HG03565 (cell line): Measurements from ENCODE around the gene TIMM29.

Source experiments
- ATAC-seq: cut with Tn5 transposase; IDR thresholded peaks from one replicate; pipeline ENCODE4 v1.9.1; 2021; ENCODE audit warnings: mild to moderate bottlenecking, moderate library complexity; ENCODE audit not compliant: unreplicated experiment

Gene TIMM29

DNA sequence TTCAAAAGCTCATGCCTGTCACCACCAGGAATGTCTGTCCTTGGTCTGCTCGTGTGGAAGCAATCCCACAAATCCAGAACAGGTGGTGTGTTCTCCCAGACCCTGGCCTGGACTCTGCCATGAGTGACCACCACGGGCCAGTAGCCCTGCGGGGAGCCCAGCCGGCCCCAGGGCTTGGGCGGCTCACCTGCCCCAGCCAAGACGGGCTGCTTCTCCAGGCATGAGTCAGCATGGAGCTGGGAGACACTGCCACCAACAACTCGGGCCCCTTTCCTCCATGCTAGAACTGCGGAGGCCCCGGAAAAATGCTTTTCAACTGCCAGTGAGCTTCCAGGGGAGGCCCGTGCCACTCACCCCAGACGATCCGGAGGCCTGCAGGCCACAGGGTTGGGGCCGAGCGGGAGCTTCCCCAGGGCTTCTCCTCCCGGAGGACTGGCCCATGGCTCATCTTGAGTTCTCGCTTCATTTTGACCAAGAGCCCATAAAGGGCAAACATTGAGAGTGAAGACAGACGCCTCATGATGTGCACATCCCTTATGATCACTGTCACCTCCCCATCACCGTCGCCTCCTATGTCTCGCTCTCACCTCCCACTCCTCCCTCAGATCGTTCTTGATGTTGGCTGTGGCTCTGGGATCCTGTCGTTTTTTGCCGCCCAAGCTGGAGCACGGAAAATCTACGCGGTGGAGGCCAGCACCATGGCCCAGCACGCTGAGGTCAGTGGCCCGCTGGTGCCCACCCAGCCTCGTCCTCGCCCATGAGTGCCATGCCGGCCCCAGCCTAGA lies 16.8 kb upstream of the TIMM29 start:
- ATAC-seq = no peak

DNA sequence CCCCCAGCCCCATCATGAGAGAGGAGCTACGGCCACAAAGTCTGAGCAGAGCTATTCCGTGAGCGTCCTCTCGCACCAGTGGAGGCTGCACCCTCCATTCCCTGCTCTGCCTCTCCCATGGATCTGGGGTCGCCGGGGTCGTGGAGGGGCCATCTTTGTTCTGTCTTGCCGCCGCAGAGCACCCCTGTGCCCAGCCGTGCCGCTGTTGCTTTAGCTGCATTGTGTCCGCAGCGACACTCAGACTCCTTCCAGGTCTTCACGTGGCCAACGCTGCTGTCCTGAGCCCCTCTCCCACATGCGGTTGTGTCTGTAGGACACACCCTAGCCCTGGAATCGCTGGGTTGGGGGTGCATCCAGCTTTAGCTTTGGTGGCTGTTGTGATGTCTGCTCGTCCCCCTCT lies 16.0 kb upstream of the TIMM29 start:
- no peak for ATAC-seq

DNA sequence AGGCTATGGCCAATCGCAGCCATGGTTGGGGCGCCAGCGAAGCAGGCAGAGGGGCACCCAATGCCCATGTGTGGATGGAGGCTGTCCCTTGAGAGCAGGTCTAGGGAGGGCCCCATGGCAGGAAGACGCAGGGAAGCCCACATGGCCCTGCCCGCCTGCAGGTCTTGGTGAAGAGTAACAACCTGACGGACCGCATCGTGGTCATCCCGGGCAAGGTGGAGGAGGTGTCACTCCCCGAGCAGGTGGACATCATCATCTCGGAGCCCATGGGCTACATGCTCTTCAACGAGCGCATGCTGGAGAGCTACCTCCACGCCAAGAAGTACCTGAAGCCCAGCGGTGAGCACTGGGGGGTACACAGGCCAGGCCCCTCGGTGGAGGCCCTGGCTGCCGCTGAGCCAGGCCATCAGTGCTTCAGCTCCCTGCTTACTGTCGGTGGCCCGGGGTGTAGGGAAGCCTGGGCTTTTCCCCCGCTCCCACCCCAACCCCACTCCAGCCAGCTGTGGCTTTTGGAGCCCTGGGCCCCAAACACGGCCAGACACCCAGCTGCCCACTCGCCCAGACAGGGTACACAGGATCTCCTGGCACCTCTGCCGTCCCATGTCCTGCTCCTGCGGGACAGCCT lies 14.8 kb upstream of the TIMM29 start:
- ATAC-seq = no peak

DNA sequence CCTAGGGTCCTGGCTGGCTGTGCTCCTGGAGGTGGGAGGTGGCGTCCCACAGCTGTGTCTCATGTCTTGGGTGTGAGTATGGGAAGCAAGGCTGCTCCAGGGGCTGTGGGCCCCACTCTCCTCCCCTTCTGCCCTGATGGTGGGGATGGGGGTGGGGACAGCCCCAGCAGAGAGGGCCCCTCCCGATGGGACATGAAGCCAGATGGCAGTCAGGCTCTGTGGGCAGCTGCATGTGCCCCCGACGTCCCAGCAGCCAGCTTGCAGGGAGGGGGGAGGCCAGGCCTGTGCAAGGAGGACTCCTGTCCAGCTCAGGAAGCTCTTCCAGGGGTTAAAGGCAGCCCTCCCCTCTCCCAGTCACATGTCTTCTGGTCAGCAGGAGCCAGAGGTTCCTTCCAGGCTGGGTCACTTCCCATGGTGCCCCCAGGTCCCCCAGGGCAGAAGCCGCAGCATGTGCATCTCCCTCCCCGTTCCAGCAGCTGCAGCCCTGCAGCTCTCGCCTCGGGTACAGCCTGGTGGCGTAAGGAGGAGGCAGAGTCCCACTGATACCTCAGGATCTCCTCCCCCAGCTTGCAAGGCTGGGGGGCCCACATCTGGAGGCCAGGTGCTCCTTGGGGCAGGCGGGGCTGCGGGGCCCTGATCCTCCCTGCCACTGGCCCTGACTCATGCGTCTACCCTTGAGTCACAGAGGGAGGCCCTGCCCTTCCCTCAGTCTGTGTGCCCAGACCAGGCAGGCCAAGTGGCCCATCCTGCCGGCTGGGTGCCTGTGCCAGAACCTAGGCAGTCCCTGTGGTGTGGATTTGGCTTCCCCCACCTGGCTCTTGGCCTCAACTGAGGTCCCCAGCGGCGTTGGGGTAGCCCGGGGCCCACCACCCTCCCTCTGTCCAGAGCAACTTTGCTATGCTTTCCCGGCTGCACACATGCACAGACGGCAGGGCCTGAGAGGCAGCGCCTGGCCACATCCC lies 13.2 kb upstream of the TIMM29 start:
- no peak for ATAC-seq

DNA sequence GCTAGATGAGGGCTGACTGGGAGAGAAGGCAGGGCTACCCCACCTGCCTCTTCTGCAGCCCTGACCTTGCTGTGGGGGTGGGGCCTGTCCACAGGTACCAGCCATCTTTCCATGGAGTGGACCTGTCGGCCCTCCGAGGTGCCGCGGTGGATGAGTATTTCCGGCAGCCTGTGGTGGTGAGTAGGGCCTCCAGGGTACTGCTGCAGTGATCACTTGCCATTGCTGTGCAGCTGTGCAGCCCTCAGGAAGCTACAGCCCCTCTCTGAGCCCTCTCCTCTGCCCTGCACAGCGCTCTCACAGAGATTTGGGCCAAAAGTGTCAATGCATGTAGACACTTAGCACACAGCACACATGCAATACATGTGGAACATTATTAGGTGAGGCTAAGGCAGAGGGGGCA lies 12.0 kb upstream of the TIMM29 start:
- ATAC-seq = no peak

DNA sequence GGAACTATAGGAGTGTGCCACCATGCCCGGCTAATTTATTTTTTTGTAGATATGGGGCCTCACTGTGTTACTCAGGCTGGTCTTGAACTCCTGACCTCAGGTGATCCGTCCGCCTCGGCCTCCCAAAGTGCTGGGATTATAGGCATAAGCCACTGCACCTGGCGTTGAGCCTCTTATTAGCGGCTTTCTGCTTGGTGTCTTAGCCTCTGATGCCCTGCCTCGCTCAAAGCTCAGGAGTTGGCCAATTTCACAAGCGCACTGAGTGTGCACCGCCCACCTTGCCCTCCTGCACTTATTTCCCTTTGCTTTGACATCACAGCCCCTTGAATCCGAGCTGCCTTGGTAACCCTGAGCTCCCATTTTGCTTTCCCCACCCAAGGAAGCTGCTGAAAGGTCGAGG lies 10.3 kb upstream of the TIMM29 start:
- no peak for ATAC-seq

DNA sequence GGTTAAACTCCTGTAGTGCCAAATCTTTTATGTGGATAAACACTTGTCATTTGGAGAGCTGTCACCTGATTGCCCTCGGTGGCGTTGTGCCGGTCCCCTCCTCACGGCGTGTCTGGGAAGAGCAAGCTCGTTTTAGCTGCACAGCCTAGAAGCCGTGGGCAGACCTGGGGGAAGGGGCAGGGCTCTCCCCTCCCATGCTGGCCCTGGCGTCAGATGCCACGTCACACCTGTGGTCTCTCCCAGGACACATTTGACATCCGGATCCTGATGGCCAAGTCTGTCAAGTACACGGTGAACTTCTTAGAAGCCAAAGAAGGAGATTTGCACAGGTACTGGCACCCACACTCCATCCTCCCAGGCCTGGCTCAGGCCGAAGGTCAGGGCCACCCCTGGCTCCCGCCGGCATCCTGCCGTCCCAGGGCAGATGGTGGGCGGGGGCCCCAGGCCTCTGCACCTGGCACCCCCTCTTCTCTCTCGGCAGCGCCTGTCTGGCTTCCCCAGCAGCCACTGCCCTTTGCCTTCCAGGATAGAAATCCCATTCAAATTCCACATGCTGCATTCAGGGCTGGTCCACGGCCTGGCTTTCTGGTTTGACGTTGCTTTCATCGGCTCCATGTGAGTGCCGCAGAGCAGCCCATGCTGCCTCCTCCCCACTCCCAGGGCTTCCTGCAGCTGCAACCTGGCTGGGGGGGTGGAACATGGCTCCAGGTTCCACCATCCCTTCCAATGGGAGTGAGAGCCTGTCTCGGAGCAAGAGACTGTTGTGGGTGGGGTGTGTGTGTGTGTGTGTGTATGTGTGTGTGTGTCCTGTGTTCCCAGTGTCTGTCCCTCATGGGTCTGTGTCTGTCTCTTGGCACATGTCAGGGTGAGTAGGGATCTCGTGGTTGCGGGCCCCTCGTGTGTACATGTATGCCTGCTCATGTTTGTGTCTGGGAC lies 9.0 kb upstream of the TIMM29 start:
- ATAC-seq = no peak

DNA sequence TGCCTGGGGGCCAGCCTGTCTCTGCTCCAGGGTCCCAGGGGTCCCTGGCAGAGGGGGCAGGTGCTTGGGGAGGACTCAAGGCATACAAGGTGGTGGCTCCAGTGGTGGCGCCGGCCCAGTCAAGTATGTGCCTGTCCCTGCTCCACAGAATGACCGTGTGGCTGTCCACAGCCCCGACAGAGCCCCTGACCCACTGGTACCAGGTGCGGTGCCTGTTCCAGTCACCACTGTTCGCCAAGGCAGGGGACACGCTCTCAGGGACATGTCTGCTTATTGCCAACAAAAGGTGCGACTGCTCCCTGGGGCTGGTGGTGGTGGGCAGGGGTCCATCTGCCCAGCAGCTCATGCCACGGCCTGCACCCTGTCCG lies 8.3 kb upstream of the TIMM29 start:
- no peak for ATAC-seq

DNA sequence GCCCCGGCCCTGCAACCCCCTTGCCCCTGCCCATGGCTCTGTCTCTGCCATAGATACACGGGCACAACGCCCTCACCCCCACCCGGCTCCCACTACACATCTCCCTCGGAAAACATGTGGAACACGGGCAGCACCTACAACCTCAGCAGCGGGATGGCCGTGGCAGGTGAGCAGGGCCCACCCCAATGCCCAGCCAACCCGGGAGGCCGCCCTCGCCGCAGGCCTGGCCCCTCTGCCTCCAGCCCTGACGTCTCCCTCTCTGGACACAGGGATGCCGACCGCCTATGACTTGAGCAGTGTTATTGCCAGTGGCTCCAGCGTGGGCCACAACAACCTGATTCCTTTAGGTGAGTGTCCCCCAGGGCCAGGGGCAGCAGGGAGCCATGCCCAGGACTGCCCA lies 7.8 kb upstream of the TIMM29 start:
- ATAC-seq = no peak

DNA sequence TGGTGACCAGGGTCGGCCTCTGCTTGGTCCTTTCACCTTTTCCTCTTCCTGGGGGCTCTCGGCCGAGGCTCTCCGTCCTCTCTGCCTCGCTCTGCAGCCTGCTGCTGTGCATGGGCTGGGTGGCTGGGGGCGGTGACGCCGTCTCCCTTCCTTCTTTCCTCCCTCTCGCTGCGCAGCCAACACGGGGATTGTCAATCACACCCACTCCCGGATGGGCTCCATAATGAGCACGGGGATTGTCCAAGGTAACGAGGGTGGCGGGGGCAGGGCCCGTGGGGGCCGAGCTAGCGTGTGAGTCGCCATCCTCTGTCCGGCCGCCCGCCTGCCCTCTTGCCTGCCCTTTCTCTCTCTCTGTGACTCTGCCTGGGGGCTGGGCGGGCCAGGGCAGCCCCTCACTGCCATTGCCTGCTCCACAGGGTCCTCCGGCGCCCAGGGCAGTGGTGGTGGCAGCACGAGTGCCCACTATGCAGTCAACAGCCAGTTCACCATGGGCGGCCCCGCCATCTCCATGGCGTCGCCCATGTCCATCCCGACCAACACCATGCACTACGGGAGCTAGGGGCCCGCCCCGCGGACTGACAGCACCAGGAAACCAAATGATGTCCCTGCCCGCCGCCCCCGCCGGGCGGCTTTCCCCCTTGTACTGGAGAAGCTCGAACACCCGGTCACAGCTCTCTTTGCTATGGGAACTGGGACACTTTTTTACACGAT lies 7.3 kb upstream of the TIMM29 start:
- ATAC-seq = no peak

DNA sequence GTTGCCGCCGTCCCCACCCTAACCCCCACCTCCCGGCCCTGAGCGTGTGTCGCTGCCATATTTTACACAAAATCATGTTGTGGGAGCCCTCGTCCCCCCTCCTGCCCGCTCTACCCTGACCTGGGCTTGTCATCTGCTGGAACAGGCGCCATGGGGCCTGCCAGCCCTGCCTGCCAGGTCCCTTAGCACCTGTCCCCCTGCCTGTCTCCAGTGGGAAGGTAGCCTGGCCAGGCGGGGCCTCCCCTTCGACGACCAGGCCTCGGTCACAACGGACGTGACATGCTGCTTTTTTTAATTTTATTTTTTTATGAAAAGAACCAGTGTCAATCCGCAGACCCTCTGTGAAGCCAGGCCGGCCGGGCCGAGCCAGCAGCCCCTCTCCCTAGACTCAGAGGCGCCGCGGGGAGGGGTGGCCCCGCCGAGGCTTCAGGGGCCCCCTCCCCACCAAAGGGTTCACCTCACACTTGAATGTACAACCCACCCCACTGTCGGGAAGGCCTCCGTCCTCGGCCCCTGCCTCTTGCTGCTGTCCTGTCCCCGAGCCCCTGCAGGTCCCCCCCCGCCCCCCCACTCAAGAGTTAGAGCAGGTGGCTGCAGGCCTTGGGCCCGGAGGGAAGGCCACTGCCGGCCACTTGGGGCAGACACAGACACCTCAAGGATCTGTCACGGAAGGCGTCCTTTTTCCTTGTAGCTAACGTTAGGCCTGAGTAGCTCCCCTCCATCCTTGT lies 6.5 kb upstream of the TIMM29 start:
- no peak for ATAC-seq

DNA sequence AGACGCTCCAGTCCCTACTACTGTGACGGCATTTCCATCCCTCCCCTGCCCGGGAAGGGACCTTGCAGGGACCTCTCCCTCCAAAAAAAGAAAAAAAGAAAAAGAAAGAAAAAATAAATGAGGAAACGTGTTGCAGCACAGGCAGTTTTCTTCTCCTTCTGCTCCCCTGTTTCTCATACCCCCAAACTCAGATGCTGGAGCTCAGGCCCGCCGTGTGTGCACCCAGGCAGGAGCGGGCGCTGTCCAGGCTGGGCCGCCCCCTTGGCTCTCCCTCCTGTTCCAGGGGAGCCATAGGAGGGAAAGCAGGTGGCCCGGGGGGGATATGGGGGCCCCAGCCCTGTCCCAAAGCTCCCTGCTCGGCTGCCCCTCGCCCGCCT lies 6.0 kb upstream of the TIMM29 start:
- ATAC-seq = no peak

DNA sequence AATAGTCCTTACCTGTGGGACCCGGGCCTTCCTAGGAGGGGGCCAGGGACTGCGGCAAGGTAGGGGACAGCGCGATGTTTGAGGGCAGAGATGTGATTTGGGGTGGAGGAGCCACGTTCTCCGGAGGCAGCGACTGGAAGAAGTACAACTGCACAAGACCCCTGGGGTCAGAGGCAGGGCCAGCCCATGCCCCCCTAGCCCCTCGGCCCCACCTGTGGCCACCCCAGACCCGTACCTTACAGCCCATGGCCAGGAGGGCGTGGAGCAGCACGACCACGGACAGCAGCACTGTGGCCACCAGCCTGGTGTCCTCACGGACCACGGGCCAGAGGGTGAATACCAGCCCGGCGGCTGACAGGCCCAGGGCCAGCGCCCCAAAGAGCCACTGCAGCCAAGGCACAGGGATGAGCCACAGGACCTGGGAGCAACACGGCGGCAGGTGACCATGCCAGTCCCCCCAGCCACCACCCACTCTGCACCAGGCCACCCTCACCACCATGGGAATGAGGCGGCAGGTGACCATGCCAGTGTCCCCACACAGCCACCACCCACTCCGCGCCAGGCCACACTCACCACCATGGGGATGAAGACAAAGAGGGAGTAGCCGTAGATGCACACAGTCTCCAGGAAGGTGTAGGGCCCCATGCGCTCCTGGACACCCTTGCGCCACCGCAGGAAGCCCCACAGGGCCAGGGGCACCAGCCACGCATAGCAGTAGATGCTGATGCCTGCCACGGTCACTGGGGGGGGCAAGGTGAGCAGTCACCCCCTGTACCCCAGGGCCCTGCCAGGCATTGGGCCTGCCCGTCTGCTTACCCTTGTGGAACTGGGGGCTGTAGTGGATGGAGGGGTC lies 5.1 kb upstream of the TIMM29 start:
- no peak for ATAC-seq

DNA sequence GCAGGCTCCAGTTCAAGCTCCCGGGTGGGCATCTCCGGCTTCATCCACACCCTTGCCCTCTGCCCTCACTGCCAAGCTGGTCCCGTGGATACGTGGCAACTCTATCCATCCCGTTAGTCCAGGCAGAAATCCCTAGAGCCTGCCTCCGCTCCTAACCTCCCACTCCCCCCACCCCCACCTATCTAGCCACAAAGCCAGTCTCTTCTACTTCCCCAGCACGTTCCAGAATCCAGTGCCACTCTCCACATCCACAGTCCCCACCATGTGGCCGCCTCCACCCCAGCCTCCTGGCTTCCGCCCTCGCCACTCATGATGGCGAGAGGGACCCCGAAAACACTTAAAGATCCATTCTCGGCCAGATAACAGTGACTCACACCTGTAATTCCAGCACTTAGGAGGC lies 4.0 kb upstream of the TIMM29 start:
- no peak for ATAC-seq

DNA sequence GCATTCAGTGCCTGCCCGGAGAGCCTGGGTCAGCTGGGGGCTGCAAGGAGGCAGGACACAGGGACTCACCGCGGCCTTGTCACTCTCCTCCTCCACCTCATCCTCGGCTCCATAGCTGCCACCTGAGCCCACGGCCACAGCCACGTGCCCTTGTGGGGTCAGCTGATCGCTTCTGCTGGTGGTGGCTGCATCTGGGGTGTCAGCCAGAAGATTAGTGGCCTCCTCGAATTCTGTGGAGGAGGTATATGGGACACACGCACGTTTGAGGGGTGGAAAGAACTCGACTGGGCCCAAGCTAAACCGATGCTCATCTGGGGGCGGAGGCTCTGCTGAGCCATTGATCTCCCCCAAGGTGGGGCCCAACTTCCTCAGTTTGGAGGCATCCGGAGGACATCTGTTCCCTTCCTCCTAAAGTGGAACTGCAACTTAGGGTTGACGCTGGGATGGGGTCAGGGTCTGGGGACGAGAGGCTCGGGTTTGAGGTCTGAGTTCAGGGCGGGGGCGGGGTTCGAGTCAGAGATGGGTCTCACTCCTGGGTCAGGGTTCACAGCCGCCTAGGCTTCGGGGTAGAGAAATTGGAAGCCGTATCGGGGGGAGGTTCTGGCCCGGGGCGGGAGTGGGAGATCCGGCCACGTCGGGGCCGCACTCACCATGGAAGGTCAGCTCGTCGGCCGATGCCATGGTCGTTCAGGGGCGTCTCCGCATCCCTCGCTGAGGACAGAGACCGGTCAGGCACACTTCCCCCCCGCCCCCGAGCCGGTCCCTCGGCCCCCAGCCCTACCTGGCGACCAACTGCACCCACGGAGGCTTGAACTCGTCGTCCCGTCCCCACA lies 665 bp upstream of the TIMM29 start:
- ATAC-seq = no peak

DNA sequence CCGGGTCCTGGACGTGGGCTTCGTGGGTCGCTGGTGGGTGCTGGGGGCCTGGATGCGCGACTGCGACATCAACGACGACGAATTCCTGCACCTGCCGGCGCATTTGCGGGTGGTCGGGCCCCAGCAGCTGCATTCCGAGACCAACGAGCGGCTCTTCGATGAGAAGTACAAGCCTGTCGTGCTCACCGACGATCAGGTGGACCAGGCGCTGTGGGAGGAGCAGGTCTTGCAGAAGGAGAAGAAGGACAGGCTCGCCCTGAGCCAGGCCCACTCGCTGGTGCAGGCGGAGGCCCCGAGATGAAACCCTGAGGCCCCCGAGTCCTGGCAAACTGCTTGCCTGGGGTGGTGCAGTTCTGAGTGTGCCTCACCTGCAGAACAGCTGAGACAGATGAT lies 787 bp downstream of the TIMM29 start:
- no peak for ATAC-seq

DNA sequence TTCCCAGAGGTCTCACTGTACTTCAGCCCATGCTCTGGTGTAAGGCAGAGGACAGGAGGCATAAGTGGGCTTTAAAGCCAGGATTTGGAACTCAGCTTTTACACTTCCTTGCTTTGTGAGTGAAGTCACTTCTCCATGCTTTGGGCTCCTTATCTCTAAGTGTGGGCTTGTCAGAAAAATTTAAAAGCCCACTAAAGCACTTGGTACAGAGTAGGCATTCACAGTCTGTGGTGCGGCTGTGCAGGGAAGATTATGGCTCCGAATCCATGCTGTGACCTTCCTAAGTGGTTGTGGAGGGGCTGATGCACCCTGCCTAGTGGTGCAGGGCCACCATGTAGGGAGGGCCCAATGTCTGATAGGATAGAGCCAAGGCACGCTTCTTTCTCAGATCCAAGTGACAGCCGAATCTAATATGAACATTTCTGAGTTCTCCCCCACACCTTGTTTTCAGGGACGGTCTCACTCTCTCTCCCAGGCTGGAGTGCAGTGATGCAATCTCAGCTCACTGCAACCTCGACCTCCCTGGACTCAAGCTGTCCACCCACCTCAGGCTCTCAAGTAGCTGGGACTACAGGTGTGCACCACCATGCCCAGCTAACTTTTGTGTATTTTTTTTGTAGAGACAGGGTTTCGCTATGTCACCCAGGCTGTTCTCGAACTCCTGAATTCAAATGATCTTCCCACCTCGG lies 6.9 kb downstream of the TIMM29 start:
- no peak for ATAC-seq
